RPMI8226 (cell line): ENCODE results near the gene MRPL23.

ENCODE experiments used
- DNase-seq: peaks from one replicate; pipeline ENCODE4 v3.0.0-alpha.2; 2015

The MRPL23 gene

GRCh38 chr11:1959786-1960185, 12.7 kb downstream of the MRPL23 start:
- no peak for DNase-seq

- no peak for DNase-seq
Observed at GRCh38 chr11:1963864-1964263, 16.7 kb downstream of the MRPL23 start.

DNA sequence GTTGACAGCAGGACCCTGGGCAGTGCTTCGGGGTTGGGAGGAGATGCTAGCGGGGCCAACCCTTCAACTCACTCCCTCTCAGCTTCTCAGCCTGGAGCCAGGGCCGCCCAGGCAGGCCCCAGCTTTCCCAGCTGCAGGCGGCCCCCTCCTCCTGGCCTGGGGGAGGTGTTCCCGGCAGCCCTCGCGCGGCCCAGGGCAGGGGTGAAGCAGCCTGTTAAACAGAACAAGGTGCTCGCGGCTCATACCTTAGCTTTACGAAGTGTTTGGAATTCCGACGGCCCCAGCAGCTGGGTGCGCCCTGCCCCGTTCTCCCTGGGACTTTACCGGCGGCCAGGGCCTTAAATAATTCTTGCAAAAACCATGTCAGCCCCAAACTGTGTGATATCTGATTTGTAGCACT, 17.2 kb downstream of the MRPL23 start:
- DNase-seq: no peak

DNA sequence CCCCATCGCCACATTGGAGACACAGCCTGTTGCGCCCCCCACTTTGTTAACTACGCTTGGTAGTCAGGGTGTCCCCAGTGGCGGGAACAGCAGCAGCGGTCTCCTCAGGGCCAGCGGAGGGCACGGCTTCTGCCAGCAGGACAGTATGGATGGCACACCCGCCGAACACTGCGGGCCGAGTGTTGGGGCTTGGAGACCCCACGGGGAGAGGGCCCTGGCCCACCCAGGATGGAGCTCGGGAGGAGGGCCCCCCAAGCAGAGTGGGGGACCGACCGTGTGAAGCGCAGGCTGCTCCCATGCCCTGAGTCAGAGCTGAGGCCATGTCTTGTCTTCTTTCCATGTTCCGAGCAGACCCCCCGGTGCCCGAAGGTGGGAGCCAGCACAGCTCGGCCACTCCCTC, 17.8 kb downstream of the MRPL23 start:
- no peak for DNase-seq

GRCh38 chr11:1966531-1966930, 19.4 kb downstream of the MRPL23 start:
- no peak for DNase-seq

DNA sequence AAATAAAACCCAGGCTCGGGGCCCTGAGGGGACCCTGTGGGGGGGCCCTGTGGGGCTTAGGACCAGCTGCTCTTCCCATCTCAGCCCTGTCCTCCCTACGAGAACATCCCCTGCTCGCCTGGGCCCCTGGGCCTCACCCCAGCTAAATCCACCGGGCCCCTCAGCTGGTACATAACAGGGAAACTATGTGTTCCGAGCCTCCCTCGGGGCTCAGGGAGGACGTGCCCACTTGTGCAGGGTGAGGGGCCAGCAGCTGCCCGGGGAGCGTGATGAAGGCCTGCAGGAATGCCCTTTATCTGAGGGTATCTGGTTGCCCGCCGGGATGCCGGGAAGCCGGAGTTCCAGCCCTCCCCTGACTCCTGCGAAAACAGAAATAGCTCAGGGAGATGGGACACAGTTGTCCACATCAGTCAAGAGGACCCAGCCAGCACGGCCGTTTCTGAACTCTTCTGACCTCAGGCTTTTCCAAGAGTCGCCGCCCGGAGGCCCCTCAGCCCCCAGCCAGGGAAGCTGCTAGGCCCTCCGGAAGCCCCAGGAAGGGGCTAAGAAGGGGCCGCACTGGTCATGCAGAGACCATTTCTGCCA, 20.6 kb downstream of the MRPL23 start:
- no peak for DNase-seq

- DNase-seq: no peak
Observed at GRCh38 chr11:1968454-1969002, 21.4 kb downstream of the MRPL23 start.

DNA sequence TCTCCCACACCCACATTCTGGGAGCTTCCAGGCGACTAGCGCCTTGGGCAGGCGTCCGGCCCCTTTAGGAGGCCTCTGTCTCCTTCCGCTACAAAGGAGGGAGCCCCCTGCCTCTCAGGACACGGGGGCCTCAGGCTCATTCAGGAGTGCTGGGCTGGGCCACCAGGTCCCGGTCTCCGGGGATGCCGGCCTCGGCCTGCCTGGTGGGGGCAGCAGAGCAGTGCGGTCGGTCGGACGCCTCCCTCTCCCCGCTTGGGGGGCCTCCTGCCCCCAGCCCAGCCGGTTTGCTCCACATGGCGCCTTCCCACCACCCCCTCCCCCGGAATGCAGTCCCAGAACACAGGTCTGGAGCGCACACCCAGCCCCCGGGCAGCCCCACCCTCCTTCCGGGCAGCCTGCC, 21.9 kb downstream of the MRPL23 start:
- DNase-seq: no peak

GRCh38 chr11:1969776-1970175, 22.6 kb downstream of the MRPL23 start:
- no peak for DNase-seq

- DNase-seq: no peak
Observed at GRCh38 chr11:1970956-1971355, 23.8 kb downstream of the MRPL23 start.

- no peak for DNase-seq
Observed at GRCh38 chr11:1975185-1975584, 28.1 kb downstream of the MRPL23 start.

DNA sequence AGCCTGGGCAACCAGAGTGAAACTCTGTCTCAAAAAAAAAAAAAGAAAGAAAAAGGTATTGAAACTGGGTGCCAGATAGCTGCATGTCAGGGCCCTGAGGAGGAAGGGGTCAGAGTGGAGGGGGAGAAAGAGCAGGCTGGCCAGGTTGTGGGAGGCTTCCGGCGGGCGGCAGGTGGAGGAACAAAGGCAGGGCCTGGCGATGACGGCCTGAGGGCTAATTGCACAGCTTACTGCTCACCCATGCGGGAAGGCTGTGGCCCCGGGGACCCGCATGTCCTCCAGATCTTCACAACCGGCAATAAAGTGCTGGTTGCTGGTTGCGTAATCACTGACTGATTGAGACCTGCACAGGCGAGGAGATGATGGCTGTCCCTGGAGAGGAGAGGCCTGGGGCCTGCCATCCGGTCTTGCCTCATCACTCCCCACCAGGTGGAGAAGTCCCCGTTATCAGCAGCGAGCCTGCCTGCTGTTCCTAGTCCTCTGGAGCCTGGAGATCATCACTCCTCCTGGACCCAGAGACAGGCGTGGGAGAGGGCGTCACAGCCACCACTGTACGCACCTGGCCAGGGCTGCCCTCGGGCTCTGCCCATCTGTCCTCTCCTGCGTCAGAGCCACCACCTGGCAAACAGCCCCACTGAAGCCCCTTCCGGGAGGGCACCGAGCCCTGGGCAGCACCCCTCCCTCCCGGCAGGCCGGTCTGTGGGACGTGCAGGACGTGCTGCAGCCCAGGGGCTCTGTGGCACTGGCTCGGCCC, 31.8 kb downstream of the MRPL23 start:
- DNase-seq: no peak

- DNase-seq: no peak
Observed at GRCh38 chr11:1979607-1980006, 32.5 kb downstream of the MRPL23 start.

DNA sequence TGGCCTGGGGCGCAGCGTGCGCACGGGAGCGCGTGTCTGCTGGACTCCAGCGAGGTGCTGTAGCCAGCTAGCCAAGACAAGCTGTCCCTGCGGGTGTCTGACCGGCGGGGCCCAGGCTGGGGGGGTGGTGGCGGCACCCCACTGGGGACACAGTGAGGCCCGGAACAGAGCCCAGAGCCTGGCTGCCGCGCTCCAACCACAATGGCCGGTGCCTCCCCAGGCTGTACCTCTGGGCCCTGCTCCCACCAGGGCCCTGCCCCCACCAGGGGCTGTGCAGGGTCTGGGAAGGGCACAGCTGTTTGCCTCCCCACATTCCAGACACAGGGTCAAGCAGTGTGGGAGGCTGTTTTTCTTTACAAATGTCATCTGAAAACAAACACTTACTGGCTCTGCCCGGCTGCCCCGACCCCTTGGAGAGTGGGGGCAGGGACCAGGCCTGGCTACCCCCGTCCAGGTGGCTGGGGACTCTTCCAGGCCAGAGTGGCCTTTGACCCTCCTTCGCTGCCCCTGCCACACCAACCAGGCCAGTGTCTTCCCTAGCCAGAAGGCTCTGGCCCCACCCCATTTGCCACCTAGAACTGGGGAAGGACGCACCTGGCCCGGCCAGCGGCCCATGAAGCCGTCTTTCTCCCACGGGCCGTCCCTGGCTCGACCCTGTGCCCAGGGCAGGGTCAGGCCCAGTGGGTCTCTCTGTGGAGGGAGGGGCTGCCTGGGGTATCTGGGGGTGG, 35.9 kb downstream of the MRPL23 start:
- DNase-seq: no peak

- DNase-seq: no peak
Observed at GRCh38 chr11:1983601-1983961, 36.4 kb downstream of the MRPL23 start.

- no peak for DNase-seq
Observed at GRCh38 chr11:1987024-1987423, 39.9 kb downstream of the MRPL23 start.

- no peak for DNase-seq
Observed at GRCh38 chr11:1988174-1988573, 41.0 kb downstream of the MRPL23 start.

DNA sequence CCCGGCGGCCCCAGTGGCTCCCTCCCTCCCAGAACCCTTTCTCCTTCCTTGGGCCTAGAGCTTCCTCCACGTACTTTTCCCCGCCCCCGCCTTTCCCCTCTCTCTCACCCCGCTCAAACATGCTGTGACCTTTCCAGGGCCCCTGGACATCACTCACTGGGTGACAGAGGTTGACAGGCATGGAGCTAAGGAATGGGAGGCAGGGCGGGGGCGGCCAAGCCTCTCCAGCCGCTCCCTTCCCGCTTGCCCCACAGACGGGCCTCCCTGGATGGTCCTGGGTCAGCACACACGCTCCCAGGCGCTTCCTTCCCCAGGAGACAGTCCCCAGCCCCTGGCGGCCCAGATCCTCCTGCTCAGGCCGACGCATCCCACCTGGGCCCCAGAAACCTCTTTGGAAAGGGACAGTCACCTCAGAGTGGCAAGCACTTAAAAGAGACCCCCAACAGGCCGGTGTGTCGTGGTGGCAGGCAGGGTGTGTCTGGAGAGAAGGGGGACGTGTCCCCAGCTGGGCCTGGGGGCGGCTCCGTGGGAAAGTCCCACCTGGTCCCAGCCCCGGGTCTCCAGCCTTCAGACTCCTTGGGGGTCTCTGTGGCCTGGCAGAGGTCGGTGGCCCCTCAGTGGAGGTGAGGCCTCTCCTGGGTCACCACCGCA, 41.7 kb downstream of the MRPL23 start:
- no peak for DNase-seq

DNA sequence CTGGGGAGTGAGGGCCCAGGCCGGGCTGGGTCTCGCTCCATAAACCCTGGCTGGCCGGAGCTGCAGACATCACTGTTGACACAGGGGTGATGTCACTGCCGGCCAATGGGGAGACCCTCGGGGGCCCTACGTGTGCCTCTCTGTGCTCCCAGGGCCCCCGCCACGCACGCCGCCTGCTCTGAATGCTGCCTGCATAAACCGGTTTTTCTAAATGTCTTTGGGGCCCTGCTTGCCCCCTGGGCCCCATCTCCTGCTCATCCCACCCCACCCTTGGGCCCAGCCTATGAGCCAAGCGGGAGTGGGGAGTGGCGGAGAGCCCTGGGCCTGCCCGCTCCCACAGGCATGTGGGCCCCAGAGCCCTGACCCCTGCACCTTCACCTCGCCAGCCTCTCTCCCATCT, 42.8 kb downstream of the MRPL23 start:
- DNase-seq: no peak

DNA sequence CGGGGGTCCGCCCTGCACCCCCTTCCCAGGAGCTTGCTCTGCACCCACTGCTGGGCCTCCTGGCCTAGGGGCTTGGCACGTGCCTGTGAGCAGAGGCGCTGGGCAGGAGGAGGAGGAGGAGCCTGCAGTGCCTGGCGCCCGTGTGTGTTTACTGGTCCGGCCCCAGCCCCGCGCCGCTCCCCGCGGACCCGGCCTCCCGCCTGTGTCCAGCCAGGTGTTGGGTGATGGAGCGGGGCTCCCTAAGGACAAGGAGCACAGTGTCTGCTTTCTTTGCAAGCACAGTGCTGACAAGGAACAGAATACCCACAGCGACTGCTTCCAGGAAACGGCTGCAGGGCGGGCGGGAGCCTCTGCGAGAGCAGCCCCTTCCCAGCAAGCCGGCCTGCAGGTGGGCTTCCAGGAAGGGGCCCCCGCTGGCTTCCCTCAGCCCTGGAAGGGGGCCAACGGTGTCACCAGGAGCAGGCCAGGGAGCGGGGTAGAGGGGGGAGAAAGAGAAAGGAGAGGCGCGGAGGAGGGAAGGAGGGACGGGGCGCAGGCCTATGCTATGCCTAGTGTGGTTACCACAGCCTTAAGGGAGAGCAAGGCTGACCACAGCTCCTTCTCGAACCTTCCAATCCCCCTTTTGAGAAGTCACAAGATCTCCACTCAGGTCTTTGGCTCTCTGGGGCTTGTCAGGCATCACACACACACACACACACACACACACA, 43.9 kb downstream of the MRPL23 start:
- no peak for DNase-seq

- no peak for DNase-seq
Observed at GRCh38 chr11:1992111-1992510, 45.0 kb downstream of the MRPL23 start.

GRCh38 chr11:1994121-1994520, 47.0 kb downstream of the MRPL23 start:
- no peak for DNase-seq

- no peak for DNase-seq
Observed at GRCh38 chr11:1997755-1998154, 50.6 kb downstream of the MRPL23 start, which contains the start of gene H19. Gene H19 (minus strand): TSS chr11:1997842.
